ENCODE data around the gene TMEM80.
"Not testable (repeated sequence)": the region's sequence is repeated elsewhere in the genome, so short reads cannot be mapped to it uniquely, and the experiment has no call there.

- TF ChIP-seq CTCF (IDR thresholded peaks at IDR 0.05; ENCODE audit: low read depth, low read length, missing input control); GABPA (IDR thresholded peaks at IDR 0.05 in 1 of 2, conservative IDR thresholded peaks at IDR 0.05 in 1 of 2); MAX (IDR thresholded peaks at IDR 0.05); SP1 (IDR thresholded peaks at IDR 0.05); RAD21 (IDR thresholded peaks at IDR 0.05); TAF1 (conservative IDR thresholded peaks at IDR 0.05); JUND (IDR thresholded peaks at IDR 0.05); YY1 (IDR thresholded peaks at IDR 0.05); EGR1 (IDR thresholded peaks at IDR 0.05; ENCODE audit: low read depth in 2 of 2); RXRA (IDR thresholded peaks at IDR 0.05); FOXA1 (IDR thresholded peaks at IDR 0.05); NR2F2 (IDR thresholded peaks at IDR 0.05): not testable (repeated sequence)
- TF ChIP-seq, protein P1, sequence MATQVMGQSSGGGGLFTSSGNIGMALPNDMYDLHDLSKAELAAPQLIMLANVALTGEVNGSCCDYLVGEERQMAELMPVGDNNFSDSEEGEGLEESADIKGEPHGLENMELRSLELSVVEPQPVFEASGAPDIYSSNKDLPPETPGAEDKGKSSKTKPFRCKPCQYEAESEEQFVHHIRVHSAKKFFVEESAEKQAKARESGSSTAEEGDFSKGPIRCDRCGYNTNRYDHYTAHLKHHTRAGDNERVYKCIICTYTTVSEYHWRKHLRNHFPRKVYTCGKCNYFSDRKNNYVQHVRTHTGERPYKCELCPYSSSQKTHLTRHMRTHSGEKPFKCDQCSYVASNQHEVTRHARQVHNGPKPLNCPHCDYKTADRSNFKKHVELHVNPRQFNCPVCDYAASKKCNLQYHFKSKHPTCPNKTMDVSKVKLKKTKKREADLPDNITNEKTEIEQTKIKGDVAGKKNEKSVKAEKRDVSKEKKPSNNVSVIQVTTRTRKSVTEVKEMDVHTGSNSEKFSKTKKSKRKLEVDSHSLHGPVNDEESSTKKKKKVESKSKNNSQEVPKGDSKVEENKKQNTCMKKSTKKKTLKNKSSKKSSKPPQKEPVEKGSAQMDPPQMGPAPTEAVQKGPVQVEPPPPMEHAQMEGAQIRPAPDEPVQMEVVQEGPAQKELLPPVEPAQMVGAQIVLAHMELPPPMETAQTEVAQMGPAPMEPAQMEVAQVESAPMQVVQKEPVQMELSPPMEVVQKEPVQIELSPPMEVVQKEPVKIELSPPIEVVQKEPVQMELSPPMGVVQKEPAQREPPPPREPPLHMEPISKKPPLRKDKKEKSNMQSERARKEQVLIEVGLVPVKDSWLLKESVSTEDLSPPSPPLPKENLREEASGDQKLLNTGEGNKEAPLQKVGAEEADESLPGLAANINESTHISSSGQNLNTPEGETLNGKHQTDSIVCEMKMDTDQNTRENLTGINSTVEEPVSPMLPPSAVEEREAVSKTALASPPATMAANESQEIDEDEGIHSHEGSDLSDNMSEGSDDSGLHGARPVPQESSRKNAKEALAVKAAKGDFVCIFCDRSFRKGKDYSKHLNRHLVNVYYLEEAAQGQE (IDR thresholded peaks at IDR 0.05): not testable (repeated sequence)
- TF ChIP-seq, protein P2, sequence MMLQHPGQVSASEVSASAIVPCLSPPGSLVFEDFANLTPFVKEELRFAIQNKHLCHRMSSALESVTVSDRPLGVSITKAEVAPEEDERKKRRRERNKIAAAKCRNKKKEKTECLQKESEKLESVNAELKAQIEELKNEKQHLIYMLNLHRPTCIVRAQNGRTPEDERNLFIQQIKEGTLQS (IDR thresholded peaks at IDR 0.05): not testable (repeated sequence)
Observed at GRCh38 chr11:653136-653535, 42.5 kb upstream of the TMEM80 start.

Data from liver (tissue), 3 donors.